ENCODE results near the gene RTBDN. TPM values are rescaled to one million over a fixed set of nuclear protein-coding genes. Genes with fewer than 3 reads are reported as not detected.

The RTBDN gene
- total RNA-seq, 1 donor from 2014 or later = not detected

- no peaks in the 10 kb centered on the region for H3K27me3 ChIP-seq (ENCODE audit: low read depth)
- H3K4me3 ChIP-seq = peak overlapping the region; percentile 69
- no peak for DNase-seq
- no peak for TF ChIP-seq CTCF (IDR thresholded peaks at IDR 0.05; ENCODE audit: borderline replicate concordance)
- intact Hi-C loops (cut with micrococcal nuclease) = no loop called here
- no peaks in the 10 kb centered on the region for H3K36me3 ChIP-seq
- peak overlapping the region; percentile 96 for H3K27ac ChIP-seq (replicated peaks)
- H3K4me1 ChIP-seq = peaks cover 84% of the 10 kb centered on the region
- H3K9me3 ChIP-seq (replicated peaks) = no peaks in the 10 kb centered on the region
These were observed 51.0 kb downstream of the RTBDN start for GRCh38 chr19:12783291-12783848.

GRCh38 chr19:12782424-12783290, 51.7 kb downstream of the RTBDN start:
- intact Hi-C loops (cut with micrococcal nuclease) = no loop called here
- DNase-seq = peak; percentile 92
- H3K27me3 ChIP-seq (ENCODE audit: low read depth) = no peaks in the 10 kb centered on the region
- peak overlapping the region; percentile 96 for H3K27ac ChIP-seq (replicated peaks)
- H3K36me3 ChIP-seq = no peaks in the 10 kb centered on the region
- peaks cover 84% of the 10 kb centered on the region for H3K4me1 ChIP-seq
- no peaks in the 10 kb centered on the region for H3K9me3 ChIP-seq (replicated peaks)
- TF ChIP-seq CTCF (IDR thresholded peaks at IDR 0.05; ENCODE audit: borderline replicate concordance) = no peak
- H3K4me3 ChIP-seq = peak overlapping the region; percentile 69

GRCh38 chr19:12782174-12782423, 52.3 kb downstream of the RTBDN start:
- Histone ChIP-seq H3K9me3 (replicated peaks) (no peaks in the 10 kb centered on the region), H3K4me3 (peak overlapping the region; percentile 69), H3K27ac (replicated peaks) (peak overlapping the region; percentile 96), H3K4me1 (peaks cover 84% of the 10 kb centered on the region), H3K27me3 (ENCODE audit: low read depth) (no peaks in the 10 kb centered on the region), H3K36me3 (no peaks in the 10 kb centered on the region)
- TF ChIP-seq CTCF (IDR thresholded peaks at IDR 0.05; ENCODE audit: borderline replicate concordance) = no peak
- intact Hi-C loops (cut with micrococcal nuclease) = no loop called here
- DNase-seq = no peak

- no peak for TF ChIP-seq CTCF (IDR thresholded peaks at IDR 0.05; ENCODE audit: borderline replicate concordance)
- intact Hi-C loops (cut with micrococcal nuclease) = no loop called here
- peak overlapping the region; percentile 95 for H3K27ac ChIP-seq (replicated peaks)
- H3K9me3 ChIP-seq (replicated peaks) = no peaks in the 10 kb centered on the region
- no peaks in the 10 kb centered on the region for H3K27me3 ChIP-seq (ENCODE audit: low read depth)
- no peaks in the 10 kb centered on the region for H3K36me3 ChIP-seq
- peaks cover 73% of the 10 kb centered on the region for H3K4me1 ChIP-seq
- DNase-seq = peak; percentile 73
- H3K4me3 ChIP-seq = peak overlapping the region; percentile 77
These were observed 55.0 kb downstream of the RTBDN start for GRCh38 chr19:12779162-12779993.

- DNase-seq = no peak
- H3K27ac ChIP-seq (replicated peaks) = peak overlapping the region; percentile 95
- TF ChIP-seq CTCF (IDR thresholded peaks at IDR 0.05; ENCODE audit: borderline replicate concordance) = no peak
- no peaks in the 10 kb centered on the region for H3K27me3 ChIP-seq (ENCODE audit: low read depth)
- H3K36me3 ChIP-seq = no peaks in the 10 kb centered on the region
- peak overlapping the region; percentile 77 for H3K4me3 ChIP-seq
- no peaks in the 10 kb centered on the region for H3K9me3 ChIP-seq (replicated peaks)
- intact Hi-C loops (cut with micrococcal nuclease) = no loop called here
- peaks cover 73% of the 10 kb centered on the region for H3K4me1 ChIP-seq
These were observed 55.5 kb downstream of the RTBDN start for GRCh38 chr19:12778905-12779161.
